Activated CD4-positive, alpha-beta T cell treated with anti-CD3 and anti-CD28 coated beads, Interleukin-2, amount 50 U/mL, for 16 hours (primary cell): ENCODE measurements around the gene MFAP3L.
"Not testable (repeated sequence)": the region's sequence is repeated elsewhere in the genome, so short reads cannot be mapped to it uniquely, and the experiment has no call there.

Experiments used
- DNase-seq: peaks from one replicate; pipeline ENCODE4 v3.0.0-alpha.2; 2020

The MFAP3L gene

DNA sequence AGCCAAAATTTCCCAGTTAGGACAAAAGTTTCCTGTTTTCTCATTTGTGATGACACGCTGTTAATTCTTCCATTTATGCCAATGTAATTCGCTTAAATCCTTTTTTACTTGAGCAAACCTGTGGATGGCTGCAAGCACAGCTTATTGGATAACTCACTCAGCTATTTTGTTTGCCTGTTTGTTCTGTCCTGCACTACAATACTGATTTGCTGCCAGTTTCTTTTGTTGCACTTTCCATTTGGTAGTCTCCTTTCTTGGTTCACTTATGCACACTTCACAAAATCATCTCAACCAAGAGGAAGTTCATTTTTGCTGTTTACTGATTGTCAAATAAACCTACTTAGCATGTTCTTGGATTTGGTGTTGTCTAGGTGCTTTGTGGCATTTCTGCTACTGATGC, 40.3 kb downstream of the MFAP3L start:
- DNase-seq = no peak

GRCh38 chr4:169984745-169985144, 41.5 kb downstream of the MFAP3L start:
- DNase-seq = no peak

DNA sequence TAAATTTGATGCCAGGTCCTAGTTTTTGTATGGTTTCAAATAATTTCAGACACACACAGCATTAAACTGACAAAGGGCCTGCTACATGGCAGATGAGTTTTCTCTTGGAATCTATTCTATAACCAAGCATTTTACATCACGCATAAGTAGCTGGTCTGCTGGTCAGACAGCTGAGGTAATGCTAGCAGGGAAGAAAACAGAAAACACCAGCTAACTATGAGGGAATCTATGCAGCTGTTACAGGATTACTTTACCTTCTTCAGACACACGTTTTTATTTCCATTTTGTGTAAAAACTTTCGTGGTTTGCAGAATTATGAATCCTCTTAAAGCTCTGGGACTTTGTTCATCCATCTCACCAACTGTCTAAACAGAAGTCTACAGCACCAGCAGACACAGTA, 42.0 kb downstream of the MFAP3L start:
- no peak for DNase-seq

DNA sequence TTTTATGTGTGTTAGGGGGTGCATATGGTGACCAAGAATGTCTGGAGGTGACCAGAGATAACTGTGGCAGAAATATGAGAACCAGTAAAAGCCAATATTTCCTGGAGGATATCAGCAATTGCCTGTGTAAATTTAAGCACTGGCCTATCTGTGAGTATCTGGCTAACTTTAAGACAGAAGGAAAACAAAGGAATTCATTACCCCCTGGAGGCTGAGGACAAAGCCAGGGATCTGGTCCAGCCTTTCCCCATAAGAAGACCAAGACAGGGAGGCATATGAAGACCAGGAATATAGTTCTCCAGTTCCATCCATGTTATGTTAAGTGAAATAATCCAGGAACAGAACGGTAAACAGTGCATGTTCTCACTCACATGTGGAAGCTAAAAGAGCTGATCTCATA, 49.2 kb downstream of the MFAP3L start:
- DNase-seq = no peak

- DNase-seq = peak; percentile 7
Measured at GRCh38 chr4:169975838-169976796, 50.1 kb downstream of the MFAP3L start.

DNA sequence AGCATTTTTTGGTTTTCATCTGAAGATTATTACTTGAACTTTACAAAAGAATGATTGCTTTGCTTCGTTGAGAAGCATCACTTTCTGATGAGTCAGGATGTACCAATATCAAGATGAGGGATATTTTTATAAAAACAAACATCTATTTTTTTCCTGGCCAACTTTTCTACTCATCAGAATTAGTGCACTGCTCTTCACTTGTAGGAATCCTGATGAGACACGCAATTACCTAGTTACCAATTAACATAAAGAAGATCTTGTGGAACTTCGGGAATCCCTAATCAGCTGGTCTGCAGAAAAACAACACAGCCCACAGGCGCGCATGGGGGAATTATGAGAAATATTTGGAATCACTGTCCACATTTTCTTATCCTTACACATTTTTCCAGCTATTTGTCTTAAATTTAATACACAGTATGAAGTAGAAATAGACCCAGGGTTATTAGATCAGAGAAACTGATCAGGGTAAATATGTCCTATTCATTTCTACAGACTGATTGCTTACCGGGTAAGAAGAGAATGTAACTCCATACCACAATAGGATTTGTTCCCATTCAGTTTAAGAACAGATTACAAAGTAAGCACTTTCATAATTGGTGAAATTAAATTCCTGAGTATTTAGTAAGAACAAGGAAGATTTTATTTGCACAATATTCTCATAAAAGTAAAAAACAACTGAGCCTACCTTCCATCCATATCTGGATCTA, 50.9 kb downstream of the MFAP3L start:
- no peak for DNase-seq

DNA sequence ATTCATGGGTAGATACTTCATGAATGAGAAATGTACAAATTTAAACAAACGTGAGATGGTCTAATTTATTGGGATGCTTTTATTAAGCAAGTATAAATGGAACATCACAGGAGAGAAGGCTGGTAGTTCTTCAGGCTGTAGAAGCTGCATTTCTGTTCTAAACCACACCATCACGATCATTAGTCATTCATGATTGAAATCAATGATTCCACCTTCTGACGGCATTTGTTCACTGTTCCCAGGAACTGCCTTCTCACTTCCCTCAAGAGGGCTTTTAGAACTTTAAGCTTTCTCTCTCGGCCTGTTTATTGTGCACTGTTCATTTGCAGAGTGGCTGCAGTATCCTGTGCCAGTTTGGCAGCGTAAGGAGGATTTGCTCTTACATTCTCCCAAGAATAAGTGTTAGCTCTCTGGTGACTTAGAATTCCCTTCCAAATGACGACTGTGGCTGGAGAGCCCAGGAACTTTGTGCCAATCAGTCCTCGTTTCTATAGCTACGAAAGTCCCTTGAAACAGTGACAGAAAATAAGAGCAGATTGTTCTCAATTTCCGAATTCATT, 54.7 kb downstream of the MFAP3L start:
- DNase-seq = no peak

GRCh38 chr4:169968999-169969398, 57.2 kb downstream of the MFAP3L start:
- DNase-seq = peak; percentile 44

GRCh38 chr4:169963998-169964397, 62.2 kb downstream of the MFAP3L start:
- no peak for DNase-seq

- DNase-seq = no peak
Measured at GRCh38 chr4:169959254-169959653, 66.9 kb downstream of the MFAP3L start.

- no peak for DNase-seq
Measured at GRCh38 chr4:169958629-169959028, 67.6 kb downstream of the MFAP3L start.

GRCh38 chr4:169957785-169958184, 68.4 kb downstream of the MFAP3L start:
- DNase-seq = no peak

- DNase-seq = no peak
Measured at GRCh38 chr4:169956091-169956843, 69.9 kb downstream of the MFAP3L start.

- DNase-seq = no peak
Measured at GRCh38 chr4:169955521-169955920, 70.7 kb downstream of the MFAP3L start.

GRCh38 chr4:169952236-169953002, 73.8 kb downstream of the MFAP3L start:
- no peak for DNase-seq

GRCh38 chr4:169948271-169948670, 77.9 kb downstream of the MFAP3L start:
- DNase-seq = no peak

GRCh38 chr4:169945636-169946035, 80.6 kb downstream of the MFAP3L start:
- DNase-seq = no peak

DNA sequence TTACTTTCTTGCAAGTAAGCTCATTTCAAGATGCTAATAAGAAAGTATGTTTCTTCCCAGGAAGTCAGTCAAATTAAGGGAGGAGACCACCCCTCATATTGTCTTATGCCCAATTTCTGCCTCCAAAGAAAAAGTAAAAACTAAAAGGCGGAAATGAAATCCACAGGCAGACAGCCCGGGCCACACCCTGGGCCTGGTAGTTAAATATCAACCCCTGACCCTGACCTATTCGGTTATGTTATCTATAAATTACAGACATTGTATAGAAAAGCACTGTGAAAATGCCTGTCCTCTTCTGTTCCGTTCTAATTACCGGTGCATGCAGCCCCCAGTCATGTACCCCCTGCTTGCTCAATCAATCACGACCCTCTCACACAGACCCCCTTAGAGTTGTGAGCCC, 82.6 kb downstream of the MFAP3L start:
- DNase-seq = not testable (repeated sequence)

- no peak for DNase-seq
Measured at GRCh38 chr4:169941141-169941540, 85.1 kb downstream of the MFAP3L start.

GRCh38 chr4:169940460-169940859, 85.7 kb downstream of the MFAP3L start:
- DNase-seq = no peak
